HepG2 (cell line): ENCODE data around the gene EXOC5. TPM values are rescaled to one million over a fixed set of nuclear protein-coding genes. Genes with fewer than 3 reads are reported as not detected.
A peak's percentile ranks its signal among the peaks of the same experiment; 100 is the strongest.

Experiments used
- ATF5 ChIP-seq: sonication (generic); formaldehyde crosslinking; IDR thresholded peaks from 2 replicates; pipeline ENCODE4 v1.4.0; 2020; ENCODE audit warnings: mild to moderate bottlenecking, low read depth, missing genetic modification reagents
- FOXP1 ChIP-seq, 2 experiments: fragments of 450-650 bp in 1 of 2; IDR thresholded peaks; 2 replicates each; pipeline ENCODE4 v1.6.1; 2017 to 2018; ENCODE audit warnings: antibody characterized with exemption in 1 of 2
- IRX3 ChIP-seq: sonication (generic); formaldehyde crosslinking; IDR thresholded peaks from 2 replicates; pipeline ENCODE4 v1.8.1; 2023; ENCODE audit warnings: mild to moderate bottlenecking, low read depth, missing genetic modification reagents, borderline replicate concordance
- NFKBIZ ChIP-seq: IDR thresholded peaks from 2 replicates; pipeline ENCODE4 v1.6.1; 2018; ENCODE audit warnings: missing genetic modification reagents, missing compliant biosample characterization
- NONO ChIP-seq, 2 experiments: fragments of 450-650 bp in 1 of 2; sonication (generic) in 1 of 2; formaldehyde crosslinking in 1 of 2; IDR thresholded peaks in 1 of 2; conservative IDR thresholded peaks in 1 of 2; 2 replicates each; pipeline versions ENCODE4 v1.6.1 to v1.8.0; 2017 to 2022; ENCODE audit warnings: mild to moderate bottlenecking in 1 of 2, missing genetic modification reagents in 1 of 2, moderate library complexity in 1 of 2
- SNAPC5 ChIP-seq: sonication (generic); formaldehyde crosslinking; IDR thresholded peaks from 2 replicates; pipeline ENCODE4 v1.8.1; 2023; ENCODE audit warnings: mild to moderate bottlenecking, missing genetic modification reagents, borderline replicate concordance
- ZNF296 ChIP-seq: sonication (generic); formaldehyde crosslinking; conservative IDR thresholded peaks from 2 replicates; pipeline ENCODE4 v1.5.0; 2020; ENCODE audit warnings: mild to moderate bottlenecking, missing genetic modification reagents
- ZNF383 ChIP-seq: sonication (generic); formaldehyde crosslinking; IDR thresholded peaks from 2 replicates; pipeline ENCODE4 v1.4.0; 2020; ENCODE audit warnings: missing genetic modification reagents, mild to moderate bottlenecking, borderline replicate concordance
- ZNF441 ChIP-seq: sonication (generic); formaldehyde crosslinking; IDR thresholded peaks from 2 replicates; pipeline ENCODE4 v1.7.0; 2021; ENCODE audit warnings: missing genetic modification reagents, borderline replicate concordance
- ZNF510 ChIP-seq: sonication (generic); formaldehyde crosslinking; IDR thresholded peaks from 2 replicates; pipeline ENCODE4 v1.4.0; 2020; ENCODE audit warnings: low read depth, mild to moderate bottlenecking, missing genetic modification reagents
- ZNF530 ChIP-seq: sonication (generic); formaldehyde crosslinking; IDR thresholded peaks from 2 replicates; pipeline ENCODE4 v1.5.0; 2020; ENCODE audit warnings: low read depth, mild to moderate bottlenecking, missing genetic modification reagents
- ZNF703 ChIP-seq: sonication (generic); formaldehyde crosslinking; IDR thresholded peaks from 2 replicates; pipeline ENCODE4 v1.5.1; 2020; ENCODE audit warnings: missing genetic modification reagents, mild to moderate bottlenecking, moderate library complexity, borderline replicate concordance
- ZNF709 ChIP-seq: sonication (generic); formaldehyde crosslinking; IDR thresholded peaks from 2 replicates; pipeline ENCODE4 v1.5.0; 2020; ENCODE audit warnings: mild to moderate bottlenecking, missing genetic modification reagents
- ZNF788 ChIP-seq: sonication (generic); formaldehyde crosslinking; IDR thresholded peaks from 2 replicates; pipeline ENCODE4 v1.5.0; 2020; ENCODE audit warnings: mild to moderate bottlenecking, missing genetic modification reagents, borderline replicate concordance
- polyA plus RNA-seq, 8 experiments: library from polyadenylated mRNA; depleted of rRNA in 3 of 8; stranded (reverse) in 7 of 8; unstranded in 1 of 8; fragments of >200 nt; fragmentation: Illumina TruSeq in 4 of 8; extraction: Trizol in 4 of 8; gene quantifications; 2 replicates each; pipeline versions ENCODE4 v1.2.1 to v1.2.3, GENCODE V29; 2011 to 2016; ENCODE audit warnings: low read depth in 4 of 8, missing spikeins in 1 of 8, mixed read lengths in 1 of 8; ENCODE audit not compliant: insufficient read depth in 1 of 8
- total RNA-seq, 5 experiments: library from RNA; depleted of rRNA; stranded (reverse); fragments of >200 nt; fragmentation: Illumina TruSeq; extraction: Trizol; gene quantifications; 2 replicates each; pipeline ENCODE4 v1.2.3, GENCODE V29; 2016; ENCODE audit warnings: low read depth in 1 of 5
- TF ChIP-seq, protein P1 (sequence below): sonication (generic); formaldehyde crosslinking; IDR thresholded peaks from 2 replicates; pipeline ENCODE4 v1.4.0; 2020; ENCODE audit warnings: missing genetic modification reagents
- TF ChIP-seq, protein P2 (sequence below): sonication (generic); formaldehyde crosslinking; IDR thresholded peaks from 2 replicates; pipeline ENCODE4 v1.8.1; 2023; ENCODE audit warnings: mild to moderate bottlenecking, missing genetic modification reagents
- TF ChIP-seq, protein P3 (sequence below): sonication (generic); formaldehyde crosslinking; IDR thresholded peaks from 2 replicates; pipeline ENCODE4 v1.4.0; 2020; ENCODE audit warnings: missing genetic modification reagents, borderline replicate concordance

The EXOC5 gene
- total and polyA plus RNA-seq, 2 of the 13 experiments (the other 11 are each of a cell fraction or from before 2014, with no cell fraction given), result 15.1 to 43.8 TPM

GRCh38 chr14:57268161-57269069 lies at the start of gene EXOC5, which contains the start of gene AP5M1 (continued):
- no peak for TF ChIP-seq ATF5
- TF ChIP-seq, protein P1, sequence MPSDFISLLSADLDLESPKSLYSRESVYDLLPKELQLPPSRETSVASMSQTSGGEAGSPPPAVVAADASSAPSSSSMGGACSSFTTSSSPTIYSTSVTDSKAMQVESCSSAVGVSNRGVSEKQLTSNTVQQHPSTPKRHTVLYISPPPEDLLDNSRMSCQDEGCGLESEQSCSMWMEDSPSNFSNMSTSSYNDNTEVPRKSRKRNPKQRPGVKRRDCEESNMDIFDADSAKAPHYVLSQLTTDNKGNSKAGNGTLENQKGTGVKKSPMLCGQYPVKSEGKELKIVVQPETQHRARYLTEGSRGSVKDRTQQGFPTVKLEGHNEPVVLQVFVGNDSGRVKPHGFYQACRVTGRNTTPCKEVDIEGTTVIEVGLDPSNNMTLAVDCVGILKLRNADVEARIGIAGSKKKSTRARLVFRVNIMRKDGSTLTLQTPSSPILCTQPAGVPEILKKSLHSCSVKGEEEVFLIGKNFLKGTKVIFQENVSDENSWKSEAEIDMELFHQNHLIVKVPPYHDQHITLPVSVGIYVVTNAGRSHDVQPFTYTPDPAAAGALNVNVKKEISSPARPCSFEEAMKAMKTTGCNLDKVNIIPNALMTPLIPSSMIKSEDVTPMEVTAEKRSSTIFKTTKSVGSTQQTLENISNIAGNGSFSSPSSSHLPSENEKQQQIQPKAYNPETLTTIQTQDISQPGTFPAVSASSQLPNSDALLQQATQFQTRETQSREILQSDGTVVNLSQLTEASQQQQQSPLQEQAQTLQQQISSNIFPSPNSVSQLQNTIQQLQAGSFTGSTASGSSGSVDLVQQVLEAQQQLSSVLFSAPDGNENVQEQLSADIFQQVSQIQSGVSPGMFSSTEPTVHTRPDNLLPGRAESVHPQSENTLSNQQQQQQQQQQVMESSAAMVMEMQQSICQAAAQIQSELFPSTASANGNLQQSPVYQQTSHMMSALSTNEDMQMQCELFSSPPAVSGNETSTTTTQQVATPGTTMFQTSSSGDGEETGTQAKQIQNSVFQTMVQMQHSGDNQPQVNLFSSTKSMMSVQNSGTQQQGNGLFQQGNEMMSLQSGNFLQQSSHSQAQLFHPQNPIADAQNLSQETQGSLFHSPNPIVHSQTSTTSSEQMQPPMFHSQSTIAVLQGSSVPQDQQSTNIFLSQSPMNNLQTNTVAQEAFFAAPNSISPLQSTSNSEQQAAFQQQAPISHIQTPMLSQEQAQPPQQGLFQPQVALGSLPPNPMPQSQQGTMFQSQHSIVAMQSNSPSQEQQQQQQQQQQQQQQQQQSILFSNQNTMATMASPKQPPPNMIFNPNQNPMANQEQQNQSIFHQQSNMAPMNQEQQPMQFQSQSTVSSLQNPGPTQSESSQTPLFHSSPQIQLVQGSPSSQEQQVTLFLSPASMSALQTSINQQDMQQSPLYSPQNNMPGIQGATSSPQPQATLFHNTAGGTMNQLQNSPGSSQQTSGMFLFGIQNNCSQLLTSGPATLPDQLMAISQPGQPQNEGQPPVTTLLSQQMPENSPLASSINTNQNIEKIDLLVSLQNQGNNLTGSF (CRISPR knock-in tag), result no peak
- no peak for TF ChIP-seq FOXP1 (IDR thresholded peaks at IDR 0.05)
- no peak for TF ChIP-seq FOXP1 (CRISPR knock-in tag; IDR thresholded peaks at IDR 0.05)
- TF ChIP-seq ZNF703 (CRISPR knock-in tag), result peak; percentile 39; the same call in 1 of the 2 replicates
- TF ChIP-seq ZNF530 (CRISPR knock-in tag), result no peak
- TF ChIP-seq IRX3, result no peak
- TF ChIP-seq, protein P2, sequence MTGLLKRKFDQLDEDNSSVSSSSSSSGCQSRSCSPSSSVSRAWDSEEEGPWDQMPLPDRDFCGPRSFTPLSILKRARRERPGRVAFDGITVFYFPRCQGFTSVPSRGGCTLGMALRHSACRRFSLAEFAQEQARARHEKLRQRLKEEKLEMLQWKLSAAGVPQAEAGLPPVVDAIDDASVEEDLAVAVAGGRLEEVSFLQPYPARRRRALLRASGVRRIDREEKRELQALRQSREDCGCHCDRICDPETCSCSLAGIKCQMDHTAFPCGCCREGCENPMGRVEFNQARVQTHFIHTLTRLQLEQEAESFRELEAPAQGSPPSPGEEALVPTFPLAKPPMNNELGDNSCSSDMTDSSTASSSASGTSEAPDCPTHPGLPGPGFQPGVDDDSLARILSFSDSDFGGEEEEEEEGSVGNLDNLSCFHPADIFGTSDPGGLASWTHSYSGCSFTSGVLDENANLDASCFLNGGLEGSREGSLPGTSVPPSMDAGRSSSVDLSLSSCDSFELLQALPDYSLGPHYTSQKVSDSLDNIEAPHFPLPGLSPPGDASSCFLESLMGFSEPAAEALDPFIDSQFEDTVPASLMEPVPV (CRISPR knock-in tag), result no peak
- TF ChIP-seq ZNF296, result no peak
- TF ChIP-seq ZNF788, result peak; percentile 26; the same call in 1 of the 2 replicates
- 0 out of 2 replicates have a peak, but pooled peaks have one; percentile 31 for TF ChIP-seq ZNF510
- TF ChIP-seq ZNF441 (CRISPR knock-in tag), result peak; percentile 53; the same call in 1 of the 2 replicates
- TF ChIP-seq NONO (IDR thresholded peaks at IDR 0.05), result no peak
- TF ChIP-seq NONO (CRISPR knock-in tag; conservative IDR thresholded peaks at IDR 0.05), result peak; percentile 82
- TF ChIP-seq, protein P3, sequence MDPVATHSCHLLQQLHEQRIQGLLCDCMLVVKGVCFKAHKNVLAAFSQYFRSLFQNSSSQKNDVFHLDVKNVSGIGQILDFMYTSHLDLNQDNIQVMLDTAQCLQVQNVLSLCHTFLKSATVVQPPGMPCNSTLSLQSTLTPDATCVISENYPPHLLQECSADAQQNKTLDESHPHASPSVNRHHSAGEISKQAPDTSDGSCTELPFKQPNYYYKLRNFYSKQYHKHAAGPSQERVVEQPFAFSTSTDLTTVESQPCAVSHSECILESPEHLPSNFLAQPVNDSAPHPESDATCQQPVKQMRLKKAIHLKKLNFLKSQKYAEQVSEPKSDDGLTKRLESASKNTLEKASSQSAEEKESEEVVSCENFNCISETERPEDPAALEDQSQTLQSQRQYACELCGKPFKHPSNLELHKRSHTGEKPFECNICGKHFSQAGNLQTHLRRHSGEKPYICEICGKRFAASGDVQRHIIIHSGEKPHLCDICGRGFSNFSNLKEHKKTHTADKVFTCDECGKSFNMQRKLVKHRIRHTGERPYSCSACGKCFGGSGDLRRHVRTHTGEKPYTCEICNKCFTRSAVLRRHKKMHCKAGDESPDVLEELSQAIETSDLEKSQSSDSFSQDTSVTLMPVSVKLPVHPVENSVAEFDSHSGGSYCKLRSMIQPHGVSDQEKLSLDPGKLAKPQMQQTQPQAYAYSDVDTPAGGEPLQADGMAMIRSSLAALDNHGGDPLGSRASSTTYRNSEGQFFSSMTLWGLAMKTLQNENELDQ, result no peak
- no peak for TF ChIP-seq SNAPC5 (CRISPR knock-in tag)
- peak; percentile 76; the same call in 1 of the 2 replicates for TF ChIP-seq ZNF709 (CRISPR knock-in tag)
- TF ChIP-seq ZNF383, result no peak
- TF ChIP-seq NFKBIZ, result no peak; the same call in 1 of the 2 replicates
